ENCODE measurements around the gene SCIMP.

DNA sequence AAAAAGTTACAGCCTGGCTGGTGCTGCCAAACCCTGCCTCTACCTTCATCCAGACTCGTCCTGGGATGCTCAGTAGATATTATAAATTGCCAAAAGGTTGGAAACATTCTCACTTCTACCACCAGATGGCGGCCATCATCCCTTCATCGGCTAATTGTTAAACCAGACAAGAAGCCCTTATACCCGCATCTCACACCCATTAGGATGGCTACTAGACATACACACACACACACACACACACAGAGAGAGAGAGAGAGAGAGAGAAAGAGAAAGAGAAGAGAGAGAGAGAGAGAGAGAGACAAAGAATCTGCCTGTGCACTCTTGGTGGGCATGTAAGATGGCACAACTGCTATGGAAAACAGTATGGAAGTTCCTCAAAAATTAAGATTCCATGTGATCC is 15.0 kb upstream of the SCIMP start:
- TF ChIP-seq, protein P1, sequence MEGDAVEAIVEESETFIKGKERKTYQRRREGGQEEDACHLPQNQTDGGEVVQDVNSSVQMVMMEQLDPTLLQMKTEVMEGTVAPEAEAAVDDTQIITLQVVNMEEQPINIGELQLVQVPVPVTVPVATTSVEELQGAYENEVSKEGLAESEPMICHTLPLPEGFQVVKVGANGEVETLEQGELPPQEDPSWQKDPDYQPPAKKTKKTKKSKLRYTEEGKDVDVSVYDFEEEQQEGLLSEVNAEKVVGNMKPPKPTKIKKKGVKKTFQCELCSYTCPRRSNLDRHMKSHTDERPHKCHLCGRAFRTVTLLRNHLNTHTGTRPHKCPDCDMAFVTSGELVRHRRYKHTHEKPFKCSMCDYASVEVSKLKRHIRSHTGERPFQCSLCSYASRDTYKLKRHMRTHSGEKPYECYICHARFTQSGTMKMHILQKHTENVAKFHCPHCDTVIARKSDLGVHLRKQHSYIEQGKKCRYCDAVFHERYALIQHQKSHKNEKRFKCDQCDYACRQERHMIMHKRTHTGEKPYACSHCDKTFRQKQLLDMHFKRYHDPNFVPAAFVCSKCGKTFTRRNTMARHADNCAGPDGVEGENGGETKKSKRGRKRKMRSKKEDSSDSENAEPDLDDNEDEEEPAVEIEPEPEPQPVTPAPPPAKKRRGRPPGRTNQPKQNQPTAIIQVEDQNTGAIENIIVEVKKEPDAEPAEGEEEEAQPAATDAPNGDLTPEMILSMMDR (IDR thresholded peaks at IDR 0.05) = peak; percentile 49 to 64 (median 59)
- TF ChIP-seq POLR2A (IDR thresholded peaks at IDR 0.05) = no peak

Data from right lobe of liver (tissue), 4 donors.